ENCODE measurements around the gene A1BG.
"Not testable (repeated sequence)": the region's sequence is repeated elsewhere in the genome, so short reads cannot be mapped to it uniquely, and the experiment has no call there.

Gene A1BG

GRCh38 chr19:58356766-58357480 is 3.6 kb upstream of the A1BG start:
- no peak for DNase-seq

GRCh38 chr19:58355908-58356765 is 2.8 kb upstream of the A1BG start:
- no peak for DNase-seq

- DNase-seq: no peak
These were observed 2.0 kb upstream of the A1BG start for GRCh38 chr19:58355215-58355796.

GRCh38 chr19:58354478-58355030 is 1.3 kb upstream of the A1BG start:
- DNase-seq: no peak

GRCh38 chr19:58353717-58354477 is 605 bp upstream of the A1BG start:
- no peak for DNase-seq

GRCh38 chr19:58351990-58352755 is 1.1 kb downstream of the A1BG start:
- DNase-seq: no peak

- DNase-seq: no peak
These were observed 1.8 kb downstream of the A1BG start for GRCh38 chr19:58351558-58351878.

GRCh38 chr19:58350871-58351557 is 2.3 kb downstream of the A1BG start:
- no peak for DNase-seq

- no peak for DNase-seq
These were observed 3.1 kb downstream of the A1BG start for GRCh38 chr19:58350001-58350861.

- no peak for DNase-seq
These were observed 3.7 kb downstream of the A1BG start for GRCh38 chr19:58349590-58349989.

- DNase-seq: not testable (repeated sequence)
These were observed 5.2 kb downstream of the A1BG start for GRCh38 chr19:58348080-58348479.

GRCh38 chr19:58346961-58347929 is 6.0 kb downstream of the A1BG start:
- DNase-seq: peak; percentile 89

- no peak for DNase-seq
These were observed 7.7 kb downstream of the A1BG start for GRCh38 chr19:58345558-58345957.

GRCh38 chr19:58338825-58339558 is 14.3 kb downstream of the A1BG start:
- no peak for DNase-seq

- no peak for DNase-seq
These were observed 15.0 kb downstream of the A1BG start for GRCh38 chr19:58338336-58338735.

- DNase-seq: no peak
These were observed 16.5 kb downstream of the A1BG start for GRCh38 chr19:58336820-58337219.

GRCh38 chr19:58336216-58336615 is 17.1 kb downstream of the A1BG start:
- no peak for DNase-seq

- DNase-seq: no peak
These were observed 17.7 kb downstream of the A1BG start for GRCh38 chr19:58335630-58336029.
